Trophoblast cell (in vitro differentiated cells and primary cell): ENCODE results near the gene VSIG1.

Experiments used
- DNase-seq, 2 donors: peaks; one replicate each; pipeline ENCODE4 v3.0.0-alpha.2; 2016
- H2AFZ ChIP-seq: 2 replicates; pipeline ENCODE4 v1.6.1; 2013; ENCODE audit warnings: low read length, moderate library complexity, mild to moderate bottlenecking; ENCODE audit not compliant: insufficient read depth, poor library complexity
- H2AK5ac ChIP-seq: 2 replicates; pipeline ENCODE4 v1.6.1; 2013; ENCODE audit warnings: mild to moderate bottlenecking, low read length
- H2BK120ac ChIP-seq: 2 replicates; pipeline ENCODE4 v1.6.1; 2013; ENCODE audit warnings: low read length, mild to moderate bottlenecking, moderate library complexity; ENCODE audit not compliant: insufficient read depth, poor library complexity
- H2BK12ac ChIP-seq: 2 replicates; pipeline ENCODE4 v1.6.1; 2013; ENCODE audit warnings: mild to moderate bottlenecking, low read length, moderate library complexity
- H2BK5ac ChIP-seq: 2 replicates; pipeline ENCODE4 v1.6.1; 2013; ENCODE audit warnings: low read length, low read depth, moderate library complexity, mild to moderate bottlenecking; ENCODE audit not compliant: poor library complexity
- H3K14ac ChIP-seq: 2 replicates; pipeline ENCODE4 v1.6.1; 2013; ENCODE audit warnings: mild to moderate bottlenecking, low read length
- H3K18ac ChIP-seq: 2 replicates; pipeline ENCODE4 v1.6.1; 2013; ENCODE audit warnings: mild to moderate bottlenecking, low read length
- H3K23ac ChIP-seq: 2 replicates; pipeline ENCODE4 v1.6.1; 2013; ENCODE audit warnings: low read length
- H3K27ac ChIP-seq: 2 replicates; pipeline ENCODE4 v1.5.1; 2013; ENCODE audit warnings: low read depth, mild to moderate bottlenecking, inconsistent platforms, low read length, moderate library complexity
- H3K27me3 ChIP-seq: 2 replicates; pipeline ENCODE4 v1.6.1; 2013; ENCODE audit warnings: inconsistent platforms, mild to moderate bottlenecking, low read length, moderate library complexity; ENCODE audit not compliant: insufficient read depth
- H3K36me3 ChIP-seq, 2 experiments: 1 replicate in 1 of 2; 2 replicates in 1 of 2; pipeline ENCODE4 v1.6.1; 2013; ENCODE audit warnings: low read length in 2 of 2, mild to moderate bottlenecking in 2 of 2, moderate library complexity in 1 of 2; ENCODE audit not compliant: insufficient read depth in 2 of 2, control insufficient read depth in 1 of 2
- H3K4ac ChIP-seq: 2 replicates; pipeline ENCODE4 v1.6.1; 2013; ENCODE audit warnings: low read depth, mild to moderate bottlenecking, low read length, moderate library complexity
- H3K4me1 ChIP-seq, 2 experiments: 1 replicate in 1 of 2; 2 replicates in 1 of 2; pipeline ENCODE4 v1.6.1; 2013; ENCODE audit warnings: low read length in 2 of 2, mild to moderate bottlenecking in 2 of 2, moderate library complexity in 1 of 2; ENCODE audit not compliant: insufficient read depth in 2 of 2, control insufficient read depth in 1 of 2
- H3K4me2 ChIP-seq: 2 replicates; pipeline ENCODE4 v1.6.1; 2013; ENCODE audit warnings: inconsistent platforms, mild to moderate bottlenecking, low read length, moderate library complexity
- H3K4me3 ChIP-seq: 2 replicates; pipeline ENCODE4 v1.5.1; 2013; ENCODE audit warnings: mild to moderate bottlenecking, low read depth, low read length, inconsistent platforms
- H3K79me1 ChIP-seq: one replicate; pipeline ENCODE4 v1.6.1; 2013; ENCODE audit warnings: low read length
- H3K79me2 ChIP-seq: 2 replicates; pipeline ENCODE4 v1.6.1; 2013; ENCODE audit warnings: low read length, mild to moderate bottlenecking; ENCODE audit not compliant: control insufficient read depth, insufficient read depth, poor library complexity
- H3K9ac ChIP-seq: 2 replicates; pipeline ENCODE4 v1.6.1; 2013; ENCODE audit warnings: mild to moderate bottlenecking, low read length
- H3K9me3 ChIP-seq: 2 replicates; pipeline ENCODE4 v1.6.1; 2013; ENCODE audit warnings: low read depth, mild to moderate bottlenecking, control low read depth, inconsistent platforms, low read length; ENCODE audit not compliant: insufficient read depth
- H4K12ac ChIP-seq: 2 replicates; pipeline ENCODE4 v1.6.1; 2013; ENCODE audit warnings: low read depth, mild to moderate bottlenecking, low read length, moderate library complexity
- H4K8ac ChIP-seq: 2 replicates; pipeline ENCODE4 v1.6.1; 2013; ENCODE audit warnings: low read depth, mild to moderate bottlenecking, low read length, moderate library complexity
- H4K91ac ChIP-seq: one replicate; pipeline ENCODE4 v1.6.1; 2013; ENCODE audit warnings: low read depth, mild to moderate bottlenecking, low read length, moderate library complexity
- whole genome bisulfite sequencing: extraction: QIAGEN DNeasy Blood & Tissue Kit; methylation state at CpG from one replicate; pipeline ENCODE4 v1.1.7; 2013; ENCODE audit warnings: missing lambda C conversion rate; ENCODE audit not compliant: insufficient read length, insufficient coverage; ENCODE audit errors: extremely low coverage; 5-methylcytosine and 5-hydroxymethylcytosine counted together

The VSIG1 gene

DNA sequence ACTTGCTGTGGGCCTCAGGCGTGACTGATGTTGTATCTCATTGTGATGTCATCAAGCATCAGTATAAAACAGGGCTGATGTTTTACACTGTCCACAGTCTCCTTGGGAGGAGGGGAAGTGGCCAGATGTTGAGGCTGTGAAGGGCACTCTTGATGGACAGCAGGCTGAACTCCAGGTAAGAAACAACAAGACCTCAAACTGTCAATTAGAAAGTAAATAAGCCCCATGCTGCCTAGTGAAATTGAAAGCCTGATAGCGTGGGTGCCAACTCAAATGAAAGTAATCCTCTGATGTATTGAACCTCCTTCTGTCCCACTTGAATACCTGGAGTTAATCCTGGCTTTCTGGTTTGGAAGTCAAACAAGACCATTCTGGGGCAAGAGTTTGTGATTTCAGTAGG lies 19.7 kb downstream of the VSIG1 start:
- no peak overlapping the region for H2AFZ ChIP-seq
- no peak overlapping the region for H3K18ac ChIP-seq
- no peaks in the 10 kb centered on the region for H3K79me1 ChIP-seq
- H3K4me3 ChIP-seq: no peak overlapping the region
- no peak overlapping the region for H2AK5ac ChIP-seq
- no peak overlapping the region for H3K9ac ChIP-seq
- H3K4me2 ChIP-seq: no peak overlapping the region
- H3K27ac ChIP-seq: no peak overlapping the region
- no peaks in the 10 kb centered on the region for H3K4me1 ChIP-seq
- no peak overlapping the region for H2BK12ac ChIP-seq
- no peak overlapping the region for H4K8ac ChIP-seq
- H4K12ac ChIP-seq: no peak overlapping the region
- no peaks in the 10 kb centered on the region for H3K79me2 ChIP-seq
- no peak overlapping the region for H4K91ac ChIP-seq
- no peak for DNase-seq
- H3K23ac ChIP-seq: no peak overlapping the region
- H2BK120ac ChIP-seq: no peak overlapping the region
- no peak overlapping the region for H3K4ac ChIP-seq
- no peak overlapping the region for H2BK5ac ChIP-seq
- no CpG with 5 or more reads among the region's 2 CpGs for WGBS
- H3K27me3 ChIP-seq: no peaks in the 10 kb centered on the region
- H3K14ac ChIP-seq: no peak overlapping the region
- no peaks in the 10 kb centered on the region for H3K9me3 ChIP-seq
- H3K36me3 ChIP-seq: no peaks in the 10 kb centered on the region

- no peak for DNase-seq
- Histone ChIP-seq H3K14ac (no peak overlapping the region), H3K4me3 (no peak overlapping the region), H3K79me1 (no peaks in the 10 kb centered on the region), H3K18ac (no peak overlapping the region), H2BK120ac (no peak overlapping the region), H3K27ac (no peak overlapping the region), H3K4me1 (no peaks in the 10 kb centered on the region), H2AK5ac (no peak overlapping the region), H3K9me3 (no peaks in the 10 kb centered on the region), H3K79me2 (no peaks in the 10 kb centered on the region), H3K23ac (no peak overlapping the region), H3K9ac (no peak overlapping the region), H3K4me2 (no peak overlapping the region), H4K8ac (no peak overlapping the region), H4K91ac (no peak overlapping the region), H3K4ac (no peak overlapping the region), H3K36me3 (no peaks in the 10 kb centered on the region), H2AFZ (no peak overlapping the region), H3K27me3 (no peaks in the 10 kb centered on the region), H2BK5ac (no peak overlapping the region), H4K12ac (no peak overlapping the region), H2BK12ac (no peak overlapping the region)
- no CpG with 5 or more reads among the region's 1 CpG for WGBS
Observed at GRCh38 chrX:108068121-108068520, 23.3 kb downstream of the VSIG1 start.

DNA sequence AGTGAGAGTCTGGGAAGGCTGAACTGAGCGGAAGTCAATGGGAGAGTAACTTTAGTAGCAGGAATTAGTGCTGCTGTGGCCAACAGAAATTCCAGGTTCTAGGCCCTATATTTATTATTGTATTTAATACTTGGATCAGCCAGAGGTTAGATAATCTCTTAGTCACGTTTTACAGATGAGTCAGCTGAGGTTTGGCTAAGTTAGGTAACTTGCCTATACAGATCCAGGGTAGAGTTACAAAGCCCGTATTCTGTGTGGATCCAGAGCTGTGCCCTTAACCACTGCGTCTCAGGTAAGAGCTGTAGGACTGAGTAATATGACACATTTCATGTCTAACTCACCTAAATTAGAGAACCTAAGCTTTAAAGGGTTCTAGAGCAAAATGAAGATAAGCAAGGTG lies 26.0 kb downstream of the VSIG1 start:
- no peaks in the 10 kb centered on the region for H3K36me3 ChIP-seq
- no peak overlapping the region for H4K12ac ChIP-seq
- H3K79me1 ChIP-seq: no peaks in the 10 kb centered on the region
- no peak overlapping the region for H4K8ac ChIP-seq
- no CpG with 5 or more reads among the region's 4 CpGs for WGBS
- no peaks in the 10 kb centered on the region for H3K9me3 ChIP-seq
- H3K27ac ChIP-seq: no peak overlapping the region
- H3K18ac ChIP-seq: no peak overlapping the region
- no peak overlapping the region for H4K91ac ChIP-seq
- DNase-seq: peak in 1 of 2 donors; percentile 43
- H3K9ac ChIP-seq: no peak overlapping the region
- H3K4me3 ChIP-seq: no peak overlapping the region
- no peak overlapping the region for H2AFZ ChIP-seq
- no peak overlapping the region for H2BK5ac ChIP-seq
- no peak overlapping the region for H2BK12ac ChIP-seq
- H3K27me3 ChIP-seq: no peaks in the 10 kb centered on the region
- no peak overlapping the region for H3K4me2 ChIP-seq
- no peak overlapping the region for H3K23ac ChIP-seq
- H3K79me2 ChIP-seq: no peaks in the 10 kb centered on the region
- no peak overlapping the region for H2BK120ac ChIP-seq
- no peaks in the 10 kb centered on the region for H3K4me1 ChIP-seq
- H2AK5ac ChIP-seq: no peak overlapping the region
- H3K4ac ChIP-seq: no peak overlapping the region
- H3K14ac ChIP-seq: no peak overlapping the region

GRCh38 chrX:108071578-108071977 lies 26.7 kb downstream of the VSIG1 start:
- no peak overlapping the region for H3K9ac ChIP-seq
- no peak for DNase-seq
- no peak overlapping the region for H3K18ac ChIP-seq
- no peak overlapping the region for H4K8ac ChIP-seq
- no peak overlapping the region for H2BK5ac ChIP-seq
- H2BK12ac ChIP-seq: no peak overlapping the region
- H3K27ac ChIP-seq: no peak overlapping the region
- H3K4me2 ChIP-seq: no peak overlapping the region
- H2AK5ac ChIP-seq: no peak overlapping the region
- no peak overlapping the region for H3K23ac ChIP-seq
- H4K91ac ChIP-seq: no peak overlapping the region
- no peaks in the 10 kb centered on the region for H3K27me3 ChIP-seq
- H3K4ac ChIP-seq: no peak overlapping the region
- no CpG with 5 or more reads among the region's 1 CpG for WGBS
- no peak overlapping the region for H2AFZ ChIP-seq
- H2BK120ac ChIP-seq: no peak overlapping the region
- H3K4me1 ChIP-seq: no peaks in the 10 kb centered on the region
- H4K12ac ChIP-seq: no peak overlapping the region
- H3K79me1 ChIP-seq: no peaks in the 10 kb centered on the region
- H3K14ac ChIP-seq: no peak overlapping the region
- no peaks in the 10 kb centered on the region for H3K9me3 ChIP-seq
- no peak overlapping the region for H3K4me3 ChIP-seq
- no peaks in the 10 kb centered on the region for H3K36me3 ChIP-seq
- no peaks in the 10 kb centered on the region for H3K79me2 ChIP-seq
